Measurements from ENCODE around the gene ACSF2. TPM values are rescaled to one million over a fixed set of nuclear protein-coding genes. Genes with fewer than 3 reads are reported as not detected.

The ACSF2 gene
- total and polyA plus RNA-seq, 2 donors from 2014 or later, result 44.4 to 404 TPM

GRCh38 chr17:50453901-50454300 lies 27.9 kb downstream of the ACSF2 start:
- H3K27ac ChIP-seq (ENCODE audit: low read depth in 2 of 2, low read length in 2 of 2), result no peak overlapping the region
- H3K4me1 ChIP-seq (ENCODE audit: control insufficient read depth in 2 of 3, insufficient read depth in 2 of 3, low read depth in 1 of 3, low read length in 3 of 3), result peaks cover 0 to 2% (median 0%) of the 10 kb centered on the region in 3 donors
- H3K9me3 ChIP-seq (ENCODE audit: control insufficient read depth in 2 of 3, insufficient read depth in 1 of 3, low read length in 3 of 3), result no peaks in the 10 kb centered on the region
- no peak for TF ChIP-seq CTCF (IDR thresholded peaks at IDR 0.05; ENCODE audit: borderline replicate concordance, extremely low read depth, insufficient read depth)
- no peak overlapping the region for H3K9ac ChIP-seq (ENCODE audit: low read length in 3 of 3)
- H3K27me3 ChIP-seq (ENCODE audit: control insufficient read depth, insufficient read depth, low read length), result no peaks in the 10 kb centered on the region
- H3K4me3 ChIP-seq (ENCODE audit: low read length in 3 of 3), result no peak overlapping the region
- DNase-seq (no peak), FAIRE-seq (no peak)
- peaks cover 0 to 9% (median 4%) of the 10 kb centered on the region in 3 donors for H3K36me3 ChIP-seq (ENCODE audit: control insufficient read depth in 2 of 3, insufficient read depth in 3 of 3, low read length in 3 of 3)
- intact Hi-C loops (cut with DNase I), result no loop called here

DNA sequence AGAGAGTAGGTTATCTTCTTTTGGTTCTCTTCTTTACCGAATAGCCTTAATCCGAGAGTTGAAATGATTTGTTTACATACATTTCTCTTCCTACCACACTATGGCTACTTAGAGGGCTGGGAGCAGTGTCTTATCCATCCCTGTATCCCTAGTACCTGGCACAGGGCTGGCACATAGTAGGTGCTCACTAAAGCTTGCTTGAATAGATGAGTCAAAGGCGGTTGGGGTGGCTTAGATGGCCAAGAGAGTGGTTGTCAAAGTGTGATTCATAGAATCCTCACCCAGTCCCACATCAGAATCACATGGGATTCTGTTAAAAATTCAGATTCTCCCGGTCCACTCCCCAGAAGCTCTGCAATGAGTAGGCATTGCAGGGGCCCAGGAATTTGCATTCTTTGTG lies 31.6 kb downstream of the ACSF2 start:
- Histone ChIP-seq H3K4me3 (ENCODE audit: low read length in 3 of 3) (no peak overlapping the region), H3K9ac (ENCODE audit: low read length in 3 of 3) (no peak overlapping the region), H3K36me3 (ENCODE audit: control insufficient read depth in 2 of 3, insufficient read depth in 3 of 3, low read length in 3 of 3) (peaks cover 0 to 18% (median 11%) of the 10 kb centered on the region in 3 donors), H3K9me3 (ENCODE audit: control insufficient read depth in 2 of 3, insufficient read depth in 1 of 3, low read length in 3 of 3) (no peaks in the 10 kb centered on the region), H3K27me3 (ENCODE audit: control insufficient read depth, insufficient read depth, low read length) (no peaks in the 10 kb centered on the region), H3K4me1 (ENCODE audit: control insufficient read depth in 2 of 3, insufficient read depth in 2 of 3, low read depth in 1 of 3, low read length in 3 of 3) (peaks cover 0 to 5% (median 4%) of the 10 kb centered on the region in 3 donors), H3K27ac (ENCODE audit: low read depth in 2 of 2, low read length in 2 of 2) (no peak overlapping the region)
- DNase-seq, result no peak
- FAIRE-seq, result no peak
- intact Hi-C loops (cut with DNase I), result no loop called here
- no peak for TF ChIP-seq CTCF (IDR thresholded peaks at IDR 0.05; ENCODE audit: borderline replicate concordance, extremely low read depth, insufficient read depth)

DNA sequence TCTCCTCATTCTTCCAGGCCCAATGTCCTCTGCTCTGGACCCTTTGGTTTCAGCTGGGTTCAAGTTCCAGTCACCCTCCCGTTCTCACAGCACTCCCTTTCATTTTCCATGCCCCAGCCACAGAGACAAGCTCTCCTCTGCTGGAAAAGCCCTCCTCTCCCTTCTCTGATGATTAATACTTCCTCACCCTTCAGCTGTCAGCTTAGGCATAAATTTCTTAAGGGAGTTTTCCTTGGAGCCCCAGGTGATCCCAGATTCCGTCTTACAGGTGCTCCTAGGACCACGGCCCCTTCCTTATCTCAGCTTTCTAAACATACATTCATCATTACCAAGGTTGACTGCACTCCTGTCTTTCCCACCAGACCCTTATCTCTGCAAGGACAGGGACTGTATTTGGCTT lies 32.3 kb downstream of the ACSF2 start:
- Histone ChIP-seq H3K36me3 (ENCODE audit: control insufficient read depth in 2 of 3, insufficient read depth in 3 of 3, low read length in 3 of 3) (peaks cover 0 to 24% (median 11%) of the 10 kb centered on the region in 3 donors), H3K27ac (ENCODE audit: low read depth in 2 of 2, low read length in 2 of 2) (no peak overlapping the region), H3K9ac (ENCODE audit: low read length in 3 of 3) (no peak overlapping the region), H3K27me3 (ENCODE audit: control insufficient read depth, insufficient read depth, low read length) (no peaks in the 10 kb centered on the region), H3K4me1 (ENCODE audit: control insufficient read depth in 2 of 3, insufficient read depth in 2 of 3, low read depth in 1 of 3, low read length in 3 of 3) (peaks cover 0 to 6% (median 5%) of the 10 kb centered on the region in 3 donors), H3K9me3 (ENCODE audit: control insufficient read depth in 2 of 3, insufficient read depth in 1 of 3, low read length in 3 of 3) (no peaks in the 10 kb centered on the region), H3K4me3 (ENCODE audit: low read length in 3 of 3) (no peak overlapping the region)
- DNase-seq (no peak), FAIRE-seq (no peak)
- no peak for TF ChIP-seq CTCF (IDR thresholded peaks at IDR 0.05; ENCODE audit: borderline replicate concordance, extremely low read depth, insufficient read depth)
- intact Hi-C loops (cut with DNase I), result no loop called here

Measured in kidney (tissue), 14 donors.